ENCODE results near the gene TMEM221. TPM values are rescaled to one million over a fixed set of nuclear protein-coding genes. Genes with fewer than 3 reads are reported as not detected.

The TMEM221 gene
- total RNA-seq, 1 donor from 2014 or later = not detected

GRCh38 chr19:17415121-17415520 is 33.3 kb downstream of the TMEM221 start:
- Mint-ChIP-seq H3K9me3 (no peaks in the 10 kb centered on the region), H3K36me3 (ENCODE audit: low read depth) (peaks cover 45% of the 10 kb centered on the region), H3K27me3 (no peaks in the 10 kb centered on the region), H3K27ac (no peak overlapping the region), H3K4me1 (peaks cover 11% of the 10 kb centered on the region), H3K4me3 (no peak overlapping the region)
- ChIA-PET POLR2A (no interaction called here), CTCF (no interaction called here)
- DNase-seq = no peak
- no peak for ATAC-seq (ENCODE audit: low read depth)
- intact Hi-C loops (cut with micrococcal nuclease) = no loop called here
- TF ChIP-seq, protein P1, sequence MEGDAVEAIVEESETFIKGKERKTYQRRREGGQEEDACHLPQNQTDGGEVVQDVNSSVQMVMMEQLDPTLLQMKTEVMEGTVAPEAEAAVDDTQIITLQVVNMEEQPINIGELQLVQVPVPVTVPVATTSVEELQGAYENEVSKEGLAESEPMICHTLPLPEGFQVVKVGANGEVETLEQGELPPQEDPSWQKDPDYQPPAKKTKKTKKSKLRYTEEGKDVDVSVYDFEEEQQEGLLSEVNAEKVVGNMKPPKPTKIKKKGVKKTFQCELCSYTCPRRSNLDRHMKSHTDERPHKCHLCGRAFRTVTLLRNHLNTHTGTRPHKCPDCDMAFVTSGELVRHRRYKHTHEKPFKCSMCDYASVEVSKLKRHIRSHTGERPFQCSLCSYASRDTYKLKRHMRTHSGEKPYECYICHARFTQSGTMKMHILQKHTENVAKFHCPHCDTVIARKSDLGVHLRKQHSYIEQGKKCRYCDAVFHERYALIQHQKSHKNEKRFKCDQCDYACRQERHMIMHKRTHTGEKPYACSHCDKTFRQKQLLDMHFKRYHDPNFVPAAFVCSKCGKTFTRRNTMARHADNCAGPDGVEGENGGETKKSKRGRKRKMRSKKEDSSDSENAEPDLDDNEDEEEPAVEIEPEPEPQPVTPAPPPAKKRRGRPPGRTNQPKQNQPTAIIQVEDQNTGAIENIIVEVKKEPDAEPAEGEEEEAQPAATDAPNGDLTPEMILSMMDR (IDR thresholded peaks at IDR 0.05) = no peak

DNA sequence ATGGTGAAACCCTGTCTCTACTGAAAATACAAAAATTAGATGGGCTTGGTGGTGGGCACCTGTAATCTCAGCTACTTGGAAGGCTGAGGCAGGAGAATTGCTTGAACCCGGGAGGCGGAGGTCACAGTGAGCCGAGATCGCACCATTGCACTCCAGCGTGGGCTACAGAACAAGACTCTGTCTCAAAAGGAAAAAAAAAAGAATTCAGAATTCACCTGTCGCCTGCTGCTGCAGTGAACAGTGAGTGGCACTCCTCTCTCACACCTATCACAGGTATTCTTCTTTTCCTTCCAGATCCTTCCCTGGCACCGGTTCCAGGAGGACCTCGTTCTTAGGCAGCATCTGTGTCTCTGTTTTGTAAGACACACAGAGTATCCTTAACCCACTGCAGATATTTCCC is 34.4 kb downstream of the TMEM221 start:
- no peaks in the 10 kb centered on the region for H3K9me3 Mint-ChIP-seq
- intact Hi-C loops (cut with micrococcal nuclease) = no loop called here
- no peak overlapping the region for H3K4me3 Mint-ChIP-seq
- H3K27me3 Mint-ChIP-seq = no peaks in the 10 kb centered on the region
- TF ChIP-seq, protein P1 (IDR thresholded peaks at IDR 0.05) = no peak
- H3K4me1 Mint-ChIP-seq = peaks cover 6% of the 10 kb centered on the region
- CTCF ChIA-PET = no interaction called here
- ATAC-seq (ENCODE audit: low read depth) (no peak), DNase-seq (no peak)
- POLR2A ChIA-PET = no interaction called here
- peaks cover 45% of the 10 kb centered on the region for H3K36me3 Mint-ChIP-seq (ENCODE audit: low read depth)
- no peak overlapping the region for H3K27ac Mint-ChIP-seq

- Mint-ChIP-seq H3K4me3 (no peak overlapping the region), H3K4me1 (peaks cover 17% of the 10 kb centered on the region), H3K36me3 (ENCODE audit: low read depth) (peaks cover 44% of the 10 kb centered on the region), H3K27ac (no peak overlapping the region), H3K27me3 (no peaks in the 10 kb centered on the region), H3K9me3 (no peaks in the 10 kb centered on the region)
- DNase-seq (no peak), ATAC-seq (ENCODE audit: low read depth) (no peak)
- intact Hi-C loops (cut with micrococcal nuclease) = no loop called here
- TF ChIP-seq, protein P1 (IDR thresholded peaks at IDR 0.05) = no peak
- CTCF ChIA-PET = interaction anchor here (1.0 kb wide), 1 partner anchor 38 kb away, joined by 3 read pairs; no protein-coding TSS in a partner anchor
- POLR2A ChIA-PET = interaction anchor here (0.6 to 1.0 kb wide), 2 partner anchors 8 to 13 kb away, joined by 3 read pairs; partner anchors contain the start of gene MVB12A
Observed at GRCh38 chr19:17411801-17412200, 36.7 kb downstream of the TMEM221 start.

- peaks cover 36% of the 10 kb centered on the region for H3K36me3 Mint-ChIP-seq (ENCODE audit: low read depth)
- TF ChIP-seq, protein P1 (IDR thresholded peaks at IDR 0.05) = no peak
- DNase-seq (no peak), ATAC-seq (ENCODE audit: low read depth) (no peak)
- H3K9me3 Mint-ChIP-seq = no peaks in the 10 kb centered on the region
- CTCF ChIA-PET = no interaction called here
- H3K4me3 Mint-ChIP-seq = no peak overlapping the region
- POLR2A ChIA-PET = interaction anchor here (0.6 to 1.0 kb wide), 2 partner anchors 10 to 11 kb away, joined by 3 to 5 read pairs; partner anchors contain the start of gene MVB12A
- no peak overlapping the region for H3K27ac Mint-ChIP-seq
- H3K4me1 Mint-ChIP-seq = peaks cover 34% of the 10 kb centered on the region
- intact Hi-C loops (cut with micrococcal nuclease) = loop anchor here (5.0 kb wide), 2 partner anchors 37 to 102 kb away; partner anchors contain the start of genes PGLS and TMEM221
- no peaks in the 10 kb centered on the region for H3K27me3 Mint-ChIP-seq
Observed at GRCh38 chr19:17409990-17410389, 38.5 kb downstream of the TMEM221 start.

DNA sequence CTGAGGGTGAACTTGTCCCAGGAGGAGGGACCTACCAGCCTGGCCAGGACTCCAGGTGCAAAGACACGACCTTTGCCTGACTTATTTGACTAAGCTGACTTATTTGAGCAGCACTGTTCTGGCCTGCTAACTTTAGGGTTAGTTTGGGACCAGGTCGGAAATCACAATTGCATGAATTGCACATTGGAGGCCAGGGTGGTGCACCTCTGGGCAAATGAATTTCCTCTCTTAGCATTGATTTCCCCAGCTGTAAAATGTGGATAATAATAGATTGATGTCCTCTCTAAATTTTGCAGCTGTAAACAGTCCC is 41.6 kb downstream of the TMEM221 start:
- no peaks in the 10 kb centered on the region for H3K27me3 Mint-ChIP-seq
- no peak for ATAC-seq (ENCODE audit: low read depth)
- intact Hi-C loops (cut with micrococcal nuclease) = loop anchor here (5.0 kb wide), 2 partner anchors 40 to 105 kb away; partner anchors contain the start of genes PGLS and TMEM221
- DNase-seq = no peak
- no peaks in the 10 kb centered on the region for H3K9me3 Mint-ChIP-seq
- peak overlapping the region; percentile 92 for H3K4me3 Mint-ChIP-seq
- peaks cover 32% of the 10 kb centered on the region for H3K36me3 Mint-ChIP-seq (ENCODE audit: low read depth)
- TF ChIP-seq, protein P1 (IDR thresholded peaks at IDR 0.05) = no peak
- H3K4me1 Mint-ChIP-seq = peaks cover 49% of the 10 kb centered on the region
- POLR2A ChIA-PET = interaction anchor here (0.6 to 3.3 kb wide), 4 partner anchors 9 to 140 kb away, joined by 3 to 60 read pairs (median 6); partner anchors contain the start of genes BABAM1 and MVB12A
- peak overlapping the region; percentile 93 for H3K27ac Mint-ChIP-seq
- CTCF ChIA-PET = interaction anchor here (1.9 kb wide), 1 partner anchor 59 kb away, joined by 7 read pairs; no protein-coding TSS in a partner anchor

Data from activated B cell treated with CpG ODN at 0.5 μM for 24 hours (primary cell).